GM12891 (cell line): ENCODE data around the gene GTF2A2.
A peak's percentile ranks its signal among the peaks of the same experiment; 100 is the strongest.
"Not testable (repeated sequence)": the region's sequence is repeated elsewhere in the genome, so short reads cannot be mapped to it uniquely, and the experiment has no call there.

Experiments used
- DNase-seq: peaks from one replicate; pipeline ENCODE4 v3.0.0; 2011; ENCODE audit warnings: low spot score; ENCODE audit not compliant: insufficient read length
- FAIRE-seq: peaks from 2 replicates; lab custom pipeline; 2011; peaks lifted over from hg19 to GRCh38; lab: Jason Lieb, UNC
- PAX5 ChIP-seq: IDR thresholded peaks from 2 replicates; pipeline ENCODE4 v1.6.1; 2011; ENCODE audit warnings: low read length, moderate library complexity, mild to moderate bottlenecking; ENCODE audit not compliant: insufficient read depth, severe bottlenecking
- POLR2A ChIP-seq: IDR thresholded peaks from 2 replicates; pipeline ENCODE4 v1.6.1; 2011; ENCODE audit warnings: low read depth, low read length, control low read depth
- POLR2AphosphoS5 ChIP-seq: IDR thresholded peaks from 2 replicates; pipeline ENCODE4 v1.6.1; 2011; ENCODE audit warnings: low read depth, low read length, control low read depth
- POU2F2 ChIP-seq: IDR thresholded peaks from 2 replicates; pipeline ENCODE4 v1.6.1; 2011; ENCODE audit warnings: low read depth, mild to moderate bottlenecking, control low read depth, low read length, moderate library complexity
- SPI1 ChIP-seq: IDR thresholded peaks from 2 replicates; pipeline ENCODE4 v1.6.1; 2011; ENCODE audit warnings: low read depth, low read length, control low read depth
- TAF1 ChIP-seq: IDR thresholded peaks from 2 replicates; pipeline ENCODE4 v1.6.1; 2011; ENCODE audit warnings: low read depth, low read length, control low read depth

The GTF2A2 gene

DNA sequence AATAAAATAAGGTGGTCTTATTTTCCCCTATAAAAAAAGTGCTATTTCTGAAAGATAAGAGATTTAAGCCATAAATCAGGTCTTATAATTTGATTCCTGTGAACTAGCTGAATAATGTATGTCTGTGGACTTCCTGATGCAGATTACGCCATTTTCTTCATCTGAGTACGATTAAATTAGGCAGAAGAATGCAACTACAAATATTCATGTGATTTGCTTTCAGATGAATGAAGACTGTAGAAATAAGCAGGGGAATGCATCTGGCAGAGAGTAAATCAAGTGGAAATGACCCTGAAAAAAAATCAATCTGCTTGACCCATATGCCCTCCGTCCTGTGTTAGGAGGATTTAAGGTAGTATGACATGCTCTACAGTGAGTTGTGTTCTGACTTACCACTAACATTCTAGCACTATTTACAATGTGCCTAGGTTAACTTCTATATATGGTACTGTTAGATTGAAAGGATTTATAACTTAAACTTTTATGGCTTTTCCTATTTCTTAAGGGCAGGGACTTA, 17.1 kb upstream of the GTF2A2 start:
- TF ChIP-seq POLR2A (no peak), TAF1 (no peak), SPI1 (no peak), PAX5 (no peak), POLR2AphosphoS5 (no peak), POU2F2 (no peak)
- DNase-seq = no peak
- no peak for FAIRE-seq

DNA sequence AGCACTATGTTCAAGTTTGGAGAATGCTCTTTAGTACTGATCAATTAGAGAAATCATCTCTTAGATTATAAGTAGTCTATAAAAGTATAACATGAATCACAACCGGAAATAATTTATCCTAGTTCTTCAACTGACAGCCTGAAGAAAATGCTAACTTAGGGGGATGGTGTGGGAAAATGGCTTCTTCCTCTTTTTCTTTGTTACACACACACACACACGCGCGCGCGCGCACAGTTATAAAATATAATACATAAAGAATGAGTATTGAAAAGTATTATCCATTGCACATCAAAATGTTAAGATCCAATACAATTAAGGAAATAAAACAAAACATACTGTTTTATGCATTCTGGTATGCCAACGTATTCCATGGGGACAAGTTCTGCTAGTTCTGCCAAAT, 11.2 kb upstream of the GTF2A2 start:
- DNase-seq = no peak
- no peak for TF ChIP-seq POU2F2
- FAIRE-seq = no peak

DNA sequence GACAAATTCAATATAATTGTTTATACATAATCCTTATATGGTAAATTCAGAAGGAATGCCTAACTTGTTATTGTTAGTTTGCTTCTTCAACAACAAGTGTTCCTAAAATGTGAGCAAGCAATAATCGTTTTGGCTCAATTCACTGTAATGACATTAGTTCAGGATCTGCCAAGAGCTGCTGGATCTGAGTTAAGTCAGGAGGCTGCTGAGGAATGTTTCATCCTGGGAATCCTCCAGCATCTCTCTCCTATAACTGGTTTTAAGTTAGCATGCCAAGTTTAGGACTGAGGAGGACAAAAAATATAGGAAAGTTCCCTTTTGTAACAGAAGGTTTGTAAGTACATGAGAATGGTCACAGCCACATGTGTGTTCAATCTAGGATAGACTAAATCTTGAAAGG, 4.9 kb upstream of the GTF2A2 start:
- DNase-seq (no peak), FAIRE-seq (no peak)

DNA sequence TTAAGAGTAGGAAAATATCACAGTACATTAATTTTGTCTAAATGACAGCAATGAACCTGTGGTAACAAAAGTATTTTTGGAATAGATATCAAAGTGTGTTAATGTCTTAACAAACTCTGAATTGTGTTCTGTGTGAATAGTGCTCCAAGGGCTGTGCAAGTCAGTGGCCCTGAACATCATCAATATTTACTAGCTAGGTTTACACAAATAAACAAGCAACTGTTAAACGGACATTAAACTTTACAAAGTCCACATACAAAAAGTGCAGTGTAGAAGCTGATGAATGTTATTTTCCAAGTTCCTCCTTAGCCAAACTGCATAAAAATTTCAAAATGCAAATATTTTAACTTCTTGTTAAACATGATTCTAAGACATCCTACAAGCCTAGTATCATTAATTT, 2.1 kb upstream of the GTF2A2 start:
- TF ChIP-seq SPI1 (no peak), POLR2AphosphoS5 (no peak), POLR2A (no peak), POU2F2 (no peak), PAX5 (no peak), TAF1 (no peak)
- DNase-seq = no peak

More for the DNA sequence above, 4.9 kb upstream of the GTF2A2 start:
- no peak for TF ChIP-seq POU2F2
- TF ChIP-seq TAF1 = no peak
- TF ChIP-seq SPI1 = no peak
- TF ChIP-seq PAX5 = no peak
- no peak for TF ChIP-seq POLR2AphosphoS5
- TF ChIP-seq POLR2A = no peak

DNA sequence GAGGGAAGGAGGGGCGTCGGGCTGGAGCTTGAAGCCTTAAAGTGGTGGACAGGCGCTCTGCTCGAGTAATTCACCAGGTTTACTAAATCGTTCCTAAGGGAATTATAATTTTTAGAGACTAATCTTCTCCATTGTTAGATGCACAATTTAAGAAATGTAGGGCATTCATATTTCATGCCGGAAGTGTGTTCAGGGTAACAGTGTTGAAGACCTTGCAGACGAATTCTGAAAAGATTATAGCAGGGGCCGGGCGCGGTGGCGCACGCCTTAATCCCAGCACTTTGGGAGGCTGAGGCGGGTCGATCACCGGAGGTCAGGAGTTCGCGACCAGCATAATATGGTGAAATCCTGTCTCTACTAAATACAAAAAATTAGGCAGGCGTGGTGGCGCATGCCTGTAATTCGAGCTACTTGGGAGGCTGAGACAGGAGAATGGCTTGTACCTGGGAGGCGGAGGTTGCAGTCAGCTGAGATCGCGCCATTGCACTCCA, 365 bp upstream of the GTF2A2 start:
- TF ChIP-seq PAX5 (peak; percentile 2), TAF1 (no peak)
- no peak for DNase-seq
- no peak for FAIRE-seq

More for the DNA sequence above, 2.1 kb upstream of the GTF2A2 start:
- FAIRE-seq = no peak

DNA sequence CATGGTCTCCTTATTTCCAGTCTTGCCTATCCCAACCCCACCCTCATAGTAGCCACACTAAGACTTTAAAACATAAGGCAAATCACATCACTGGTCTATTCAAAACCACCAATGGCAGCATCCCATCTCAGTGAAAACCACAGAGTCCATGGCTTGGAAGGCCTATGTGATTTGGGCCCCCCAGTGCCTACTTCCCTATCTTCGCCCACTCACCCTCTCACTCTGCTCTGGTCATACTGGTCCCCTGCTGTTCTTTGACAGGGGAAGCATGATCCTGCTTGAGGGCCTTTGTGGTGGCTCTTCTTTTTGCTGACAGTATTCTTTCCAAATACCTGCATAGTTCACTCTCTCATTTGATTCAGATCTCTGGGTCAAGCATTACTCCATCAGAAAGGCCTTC, 3.3 kb downstream of the GTF2A2 start:
- DNase-seq = no peak
- no peak for FAIRE-seq
- TF ChIP-seq POLR2A = no peak

DNA sequence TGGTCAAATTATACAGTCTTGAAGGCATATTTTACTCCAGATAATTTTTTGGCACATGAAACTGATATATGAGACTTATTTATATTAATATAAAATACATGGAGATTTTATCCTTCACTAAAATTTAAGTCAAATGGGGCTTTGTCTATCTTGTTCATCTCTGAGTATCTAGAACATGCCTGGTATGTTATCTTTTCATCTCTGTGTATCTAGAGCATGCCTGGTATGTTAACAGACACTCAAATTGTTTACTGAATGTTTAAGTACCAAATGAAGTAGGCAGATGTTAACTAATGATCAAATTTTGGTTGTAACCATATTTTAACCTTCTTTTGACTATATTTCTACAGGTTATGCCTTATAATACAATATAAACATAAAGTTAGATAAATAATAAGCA, 7.7 kb downstream of the GTF2A2 start:
- no peak for FAIRE-seq
- DNase-seq = no peak
- TF ChIP-seq POLR2AphosphoS5 (no peak), TAF1 (no peak), POU2F2 (no peak), PAX5 (no peak), SPI1 (no peak), POLR2A (no peak)

DNA sequence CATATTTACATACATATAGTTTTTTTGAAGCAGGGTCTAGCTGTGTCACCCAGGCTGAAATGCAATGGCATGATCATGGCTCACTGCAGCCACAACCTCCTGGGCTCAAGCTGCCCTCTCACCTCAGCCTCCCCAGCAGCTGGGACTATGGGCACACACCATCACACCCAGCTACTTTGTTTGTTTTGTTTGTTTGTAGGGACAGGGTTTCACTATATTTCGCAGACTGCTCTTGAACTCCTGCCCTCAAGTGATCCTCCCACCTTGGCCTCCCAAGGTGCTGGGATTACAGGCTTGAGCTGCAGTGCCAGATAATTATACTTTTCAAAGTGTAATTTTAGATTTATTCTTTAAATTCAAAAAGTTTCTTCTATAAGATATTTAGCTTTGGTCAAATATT, 10.2 kb downstream of the GTF2A2 start:
- DNase-seq (no peak), FAIRE-seq (no peak)
- TF ChIP-seq PAX5 = no peak
- no peak for TF ChIP-seq TAF1
- TF ChIP-seq POU2F2 = no peak
- no peak for TF ChIP-seq POLR2A
- no peak for TF ChIP-seq SPI1
- no peak for TF ChIP-seq POLR2AphosphoS5

DNA sequence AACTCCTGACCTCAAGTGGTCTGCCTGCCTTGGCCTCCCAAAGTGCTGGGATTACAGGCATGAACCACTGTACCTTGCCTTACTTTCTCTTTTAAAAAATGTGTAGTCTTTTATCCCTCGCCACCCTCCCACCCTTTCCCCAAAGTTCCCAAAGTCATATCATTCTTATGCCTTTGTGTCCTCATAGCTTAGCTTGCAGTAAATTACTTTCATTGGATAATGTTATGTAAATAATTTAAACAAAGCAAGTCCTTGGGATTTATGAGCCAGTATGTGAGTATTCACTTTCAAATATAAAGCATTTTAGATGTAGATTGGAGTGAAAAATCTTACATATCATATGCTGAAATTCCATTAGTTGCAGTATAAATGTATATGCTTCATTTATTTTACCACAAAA, 11.0 kb downstream of the GTF2A2 start:
- TF ChIP-seq PAX5 = no peak
- TF ChIP-seq TAF1 = no peak
- TF ChIP-seq POLR2AphosphoS5 = no peak
- TF ChIP-seq POU2F2 = no peak
- no peak for TF ChIP-seq SPI1
- no peak for TF ChIP-seq POLR2A
- FAIRE-seq = no peak
- no peak for DNase-seq

DNA sequence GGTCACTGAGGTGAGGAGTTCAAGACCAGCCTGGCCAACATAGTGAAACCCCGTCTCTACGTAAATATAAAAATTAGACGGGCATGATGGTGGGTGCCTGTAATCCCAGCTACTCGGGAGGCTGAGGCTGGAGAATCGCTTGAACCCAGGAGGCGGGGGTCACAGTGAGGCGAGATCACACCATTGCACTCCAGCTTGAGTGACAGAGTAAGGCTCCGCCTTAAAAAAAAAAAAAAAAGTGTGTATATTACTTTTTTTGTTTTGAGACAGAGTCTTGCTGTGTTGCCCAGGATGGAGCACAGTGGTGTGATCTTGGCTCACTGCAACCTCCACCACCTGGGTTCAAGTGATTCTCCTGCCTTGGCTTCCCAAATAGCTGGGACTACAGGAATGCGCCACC, 11.5 kb downstream of the GTF2A2 start:
- not testable (repeated sequence) for DNase-seq, FAIRE-seq

DNA sequence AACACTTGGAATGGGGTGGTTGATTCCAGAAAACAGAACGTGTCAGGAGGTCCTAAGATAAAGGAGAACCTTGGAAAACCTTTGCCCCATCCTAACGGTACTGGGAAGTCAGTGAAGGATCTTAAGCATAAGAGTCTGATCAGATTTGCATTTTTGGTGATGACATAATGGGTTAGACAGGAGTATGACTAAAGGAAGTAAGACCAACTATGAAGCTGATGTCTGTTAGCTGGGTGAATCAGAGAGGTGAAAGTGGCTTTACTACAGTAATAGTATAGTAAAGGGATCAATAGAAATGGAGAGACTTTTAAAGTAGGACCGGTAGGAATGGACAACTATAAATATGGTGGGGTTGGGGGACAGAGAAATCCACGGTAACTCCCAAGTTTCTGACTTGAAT, 12.6 kb downstream of the GTF2A2 start:
- TF ChIP-seq POLR2A = no peak
- no peak for TF ChIP-seq SPI1
- no peak for TF ChIP-seq POLR2AphosphoS5
- no peak for TF ChIP-seq PAX5
- TF ChIP-seq POU2F2 = no peak
- no peak for TF ChIP-seq TAF1
- DNase-seq (no peak), FAIRE-seq (no peak)

DNA sequence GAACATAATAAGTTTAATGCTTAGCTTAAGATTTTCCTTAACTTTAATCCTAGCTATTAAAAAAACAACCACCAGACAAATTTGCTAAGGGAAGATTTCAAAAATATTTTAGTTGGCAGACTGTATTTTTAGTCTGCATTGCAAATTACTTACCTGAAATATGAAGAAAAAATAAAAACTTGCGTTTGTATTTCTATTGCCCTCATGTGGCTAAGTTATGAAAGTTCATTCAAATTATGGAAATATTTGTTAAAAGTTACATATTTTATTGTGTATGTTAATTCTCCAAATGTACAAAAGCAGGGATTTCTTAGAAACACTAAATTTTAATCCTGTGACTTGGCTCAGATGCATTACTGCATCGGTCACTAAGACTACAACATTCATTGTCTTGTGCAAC, 15.0 kb downstream of the GTF2A2 start:
- TF ChIP-seq POU2F2 (no peak), TAF1 (no peak), POLR2AphosphoS5 (no peak)
- FAIRE-seq (no peak), DNase-seq (no peak)

DNA sequence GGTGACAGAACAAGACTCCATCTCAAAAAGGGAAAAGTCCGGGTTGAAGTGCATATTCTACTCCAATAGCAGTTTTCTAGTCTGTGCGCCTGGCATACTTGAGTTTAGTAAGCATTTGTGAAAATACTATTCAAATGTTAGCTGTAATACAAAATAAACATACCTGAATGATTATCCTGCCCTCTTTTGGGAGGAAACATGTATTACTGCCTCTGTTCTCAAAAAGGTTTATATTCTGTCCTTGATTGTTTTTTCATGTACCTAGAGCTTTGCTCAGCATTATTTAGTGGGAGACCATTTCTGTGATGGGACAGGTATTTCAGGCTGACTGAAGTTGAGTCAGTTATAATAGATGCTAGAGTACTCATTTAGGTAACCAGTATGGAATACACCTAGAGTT, 19.8 kb downstream of the GTF2A2 start:
- DNase-seq = not testable (repeated sequence)
- FAIRE-seq = peak; percentile 45
